Keratinocyte (primary cell): Measurements from ENCODE around the gene TMEM50B. TPM values are rescaled to one million over a fixed set of nuclear protein-coding genes. Genes with fewer than 3 reads are reported as not detected.

ENCODE experiments used
- DNase-seq: peaks from one replicate; pipeline ENCODE4 v3.0.0-alpha.2; 2011; ENCODE audit warnings: low read depth, missing footprints, low spot score
- FAIRE-seq: peaks from 2 replicates; lab custom pipeline; 2011; peaks lifted over from hg19 to GRCh38; lab: Jason Lieb, UNC
- H2AFZ ChIP-seq: 2 replicates; pipeline ENCODE4 v1.6.0; 2012; ENCODE audit warnings: low read length, control low read depth, inconsistent platforms; ENCODE audit not compliant: control insufficient read depth
- H3K27ac ChIP-seq: 2 replicates; pipeline ENCODE4 v1.5.1; 2011; ENCODE audit warnings: low read length; ENCODE audit not compliant: control insufficient read depth, insufficient read depth
- H3K27me3 ChIP-seq: 3 replicates; pipeline ENCODE4 v1.6.0; 2011; ENCODE audit warnings: low read length; ENCODE audit not compliant: control insufficient read depth, insufficient read depth; ENCODE audit errors: extremely low read depth
- H3K36me3 ChIP-seq, 2 experiments: 2 replicates in 1 of 2; 3 replicates in 1 of 2; pipeline ENCODE4 v1.5.1; 2011; ENCODE audit warnings: low read length in 2 of 2, mild to moderate bottlenecking in 1 of 2; ENCODE audit not compliant: control insufficient read depth in 2 of 2, insufficient read depth in 2 of 2; ENCODE audit errors: extremely low read depth in 1 of 2
- H3K4me1 ChIP-seq: 3 replicates; pipeline ENCODE4 v1.5.1; 2011; ENCODE audit warnings: low read length; ENCODE audit not compliant: control insufficient read depth, insufficient read depth; ENCODE audit errors: extremely low read depth
- H3K4me2 ChIP-seq: 3 replicates; pipeline ENCODE4 v1.6.0; 2011; ENCODE audit warnings: low read depth, low read length; ENCODE audit not compliant: control insufficient read depth, insufficient read depth; ENCODE audit errors: extremely low read depth
- H3K4me3 ChIP-seq, 3 experiments: fragments of 200-600 bp in 1 of 3; sonication (generic) in 1 of 3; 2 replicates in 2 of 3; 3 replicates in 1 of 3; pipeline ENCODE4 v1.5.1; 2011 to 2016; ENCODE audit warnings: low read length in 3 of 3, mild to moderate bottlenecking in 3 of 3, control low read depth in 2 of 3, inconsistent platforms in 1 of 3, low read depth in 1 of 3, mixed read lengths in 1 of 3, mixed run types in 1 of 3, moderate library complexity in 1 of 3; ENCODE audit not compliant: control insufficient read depth in 2 of 3, insufficient read depth in 2 of 3; ENCODE audit errors: extremely low read depth in 1 of 3
- H3K79me2 ChIP-seq: 2 replicates; pipeline ENCODE4 v1.6.0; 2012; ENCODE audit warnings: low read length; ENCODE audit not compliant: control insufficient read depth, insufficient read depth
- H3K9ac ChIP-seq: 3 replicates; pipeline ENCODE4 v1.6.0; 2011; ENCODE audit warnings: low read length; ENCODE audit not compliant: control insufficient read depth, insufficient read depth; ENCODE audit errors: extremely low read depth
- H3K9me1 ChIP-seq: 3 replicates; pipeline ENCODE4 v1.6.0; 2011; ENCODE audit warnings: low read length; ENCODE audit not compliant: control insufficient read depth, insufficient read depth; ENCODE audit errors: extremely low read depth
- H3K9me3 ChIP-seq: 2 replicates; pipeline ENCODE4 v1.5.1; 2012; ENCODE audit warnings: low read depth, low read length; ENCODE audit not compliant: control insufficient read depth
- H4K20me1 ChIP-seq: 3 replicates; pipeline ENCODE4 v1.6.0; 2011; ENCODE audit warnings: low read length; ENCODE audit not compliant: control insufficient read depth, insufficient read depth; ENCODE audit errors: extremely low read depth
- CTCF ChIP-seq, 3 experiments: IDR thresholded peaks in 1 of 3; conservative IDR thresholded peaks in 1 of 3; optimal IDR thresholded peaks in 1 of 3; 2 replicates in 2 of 3; 3 replicates in 1 of 3; pipeline versions ENCODE3 to v1.5.1; 2011; ENCODE audit warnings: low read length in 3 of 3, mild to moderate bottlenecking in 3 of 3, moderate library complexity in 2 of 3, control low read depth in 1 of 3, inconsistent platforms in 1 of 3; ENCODE audit not compliant: insufficient read depth in 2 of 3; ENCODE audit errors: extremely low read depth in 1 of 3
- EZH2 ChIP-seq: IDR thresholded peaks from one replicate; pipeline ENCODE4 v1.6.1; 2012; ENCODE audit warnings: inconsistent platforms, mild to moderate bottlenecking, low read length, moderate library complexity
- dilution Hi-C: fragments of 300-500 bp; cut with MboI; formaldehyde crosslinking; loops from one replicate; pipeline ENCODE4 v1.7.0; 2020; ENCODE audit warnings: low sequenced_read_pairs; ENCODE audit not compliant: extremely low pct_ligation_motif_present
- polyA plus RNA-seq, 5 experiments: library from polyadenylated mRNA; depleted of rRNA in 3 of 5; stranded (reverse) in 3 of 5; stranded (forward) in 1 of 5; unstranded in 1 of 5; fragments of >200 nt; gene quantifications; 1 replicate in 1 of 5; 2 replicates in 3 of 5; 3 replicates in 1 of 5; pipeline versions ENCODE4 v1.2.1 to v1.2.3, GENCODE V29; 2011 to 2012; ENCODE audit warnings: missing spikeins in 2 of 5, low read depth in 1 of 5, low replicate concordance in 1 of 5

The TMEM50B gene
- polyA plus RNA-seq, 1 donor (not counting 4 experiments of a cell fraction or from before 2014, with no cell fraction given) = 39.7 TPM

DNA sequence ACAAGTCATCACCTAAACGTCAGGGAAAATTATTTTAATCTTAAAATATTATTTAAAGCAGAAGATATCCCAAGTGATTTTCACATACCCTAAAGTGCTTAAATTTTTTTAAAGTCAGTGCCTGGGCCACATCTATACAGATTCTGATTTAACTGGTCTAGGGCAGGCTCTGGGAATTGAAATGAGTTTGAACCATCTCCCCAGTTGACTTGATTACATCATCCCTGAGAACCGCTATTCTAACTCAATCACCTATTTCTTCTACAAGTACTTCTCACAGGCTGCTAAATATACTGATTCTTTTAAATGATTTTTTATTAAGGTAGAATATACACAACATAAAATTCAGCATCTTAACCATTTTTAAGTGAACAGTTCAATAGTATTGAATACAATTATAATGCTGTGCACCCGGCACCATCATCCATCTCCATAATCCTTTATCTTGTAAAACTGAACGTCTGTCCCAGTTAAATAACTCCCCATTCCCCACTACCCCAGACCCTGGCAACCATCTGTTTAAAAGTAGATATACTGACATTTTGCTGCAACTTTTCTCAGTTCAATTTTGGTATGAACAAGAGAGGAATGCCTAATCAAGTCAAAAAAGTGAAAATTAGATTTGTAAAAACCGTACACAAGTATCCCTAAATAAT is 42.7 kb upstream of the TMEM50B start:
- Histone ChIP-seq H3K27ac (no peak overlapping the region), H3K9me3 (no peaks in the 10 kb centered on the region), H3K9ac (no peak overlapping the region), H3K27me3 (no peaks in the 10 kb centered on the region), H3K4me1 (no peaks in the 10 kb centered on the region), H3K4me2 (no peak overlapping the region), H3K36me3 (peaks cover 26 to 28% of the 10 kb centered on the region in 2 experiments), H3K9me1 (no peaks in the 10 kb centered on the region), H3K79me2 (no peaks in the 10 kb centered on the region), H4K20me1 (no peaks in the 10 kb centered on the region), H2AFZ (no peak overlapping the region), H3K4me3 (no peak overlapping the region)
- dilution Hi-C loops = no loop called here
- FAIRE-seq (no peak), DNase-seq (no peak)
- TF ChIP-seq EZH2 (no peak), CTCF (optimal IDR thresholded peaks at IDR 0.05 in 1 of 3, IDR thresholded peaks at IDR 0.05 in 1 of 3, conservative IDR thresholded peaks at IDR 0.05 in 1 of 3; ENCODE audit: extremely low read depth in 1 of 3, insufficient read depth in 2 of 3, low read length in 3 of 3) (no peak)

GRCh38 chr21:33518899-33519298 is 39.1 kb upstream of the TMEM50B start:
- no peak for TF ChIP-seq EZH2
- TF ChIP-seq CTCF (optimal IDR thresholded peaks at IDR 0.05 in 1 of 3, IDR thresholded peaks at IDR 0.05 in 1 of 3, conservative IDR thresholded peaks at IDR 0.05 in 1 of 3; ENCODE audit: extremely low read depth in 1 of 3, insufficient read depth in 2 of 3, low read length in 3 of 3) = no peak
- Histone ChIP-seq H3K9me3 (no peaks in the 10 kb centered on the region), H3K9ac (no peak overlapping the region), H3K27me3 (no peaks in the 10 kb centered on the region), H3K79me2 (no peaks in the 10 kb centered on the region), H3K4me2 (no peak overlapping the region), H3K27ac (no peak overlapping the region), H3K36me3 (peaks cover 23 to 41% of the 10 kb centered on the region in 2 experiments), H2AFZ (no peak overlapping the region), H3K4me1 (no peaks in the 10 kb centered on the region), H4K20me1 (no peaks in the 10 kb centered on the region), H3K4me3 (no peak overlapping the region), H3K9me1 (no peaks in the 10 kb centered on the region)
- FAIRE-seq = no peak
- DNase-seq = no peak
- dilution Hi-C loops = no loop called here
